ENCODE measurements around the gene PMVK. TPM values are rescaled to one million over a fixed set of nuclear protein-coding genes. Genes with fewer than 3 reads are reported as not detected.

The PMVK gene
- total RNA-seq, 1 experiment from 2014 or later, result 27.1 TPM

DNA sequence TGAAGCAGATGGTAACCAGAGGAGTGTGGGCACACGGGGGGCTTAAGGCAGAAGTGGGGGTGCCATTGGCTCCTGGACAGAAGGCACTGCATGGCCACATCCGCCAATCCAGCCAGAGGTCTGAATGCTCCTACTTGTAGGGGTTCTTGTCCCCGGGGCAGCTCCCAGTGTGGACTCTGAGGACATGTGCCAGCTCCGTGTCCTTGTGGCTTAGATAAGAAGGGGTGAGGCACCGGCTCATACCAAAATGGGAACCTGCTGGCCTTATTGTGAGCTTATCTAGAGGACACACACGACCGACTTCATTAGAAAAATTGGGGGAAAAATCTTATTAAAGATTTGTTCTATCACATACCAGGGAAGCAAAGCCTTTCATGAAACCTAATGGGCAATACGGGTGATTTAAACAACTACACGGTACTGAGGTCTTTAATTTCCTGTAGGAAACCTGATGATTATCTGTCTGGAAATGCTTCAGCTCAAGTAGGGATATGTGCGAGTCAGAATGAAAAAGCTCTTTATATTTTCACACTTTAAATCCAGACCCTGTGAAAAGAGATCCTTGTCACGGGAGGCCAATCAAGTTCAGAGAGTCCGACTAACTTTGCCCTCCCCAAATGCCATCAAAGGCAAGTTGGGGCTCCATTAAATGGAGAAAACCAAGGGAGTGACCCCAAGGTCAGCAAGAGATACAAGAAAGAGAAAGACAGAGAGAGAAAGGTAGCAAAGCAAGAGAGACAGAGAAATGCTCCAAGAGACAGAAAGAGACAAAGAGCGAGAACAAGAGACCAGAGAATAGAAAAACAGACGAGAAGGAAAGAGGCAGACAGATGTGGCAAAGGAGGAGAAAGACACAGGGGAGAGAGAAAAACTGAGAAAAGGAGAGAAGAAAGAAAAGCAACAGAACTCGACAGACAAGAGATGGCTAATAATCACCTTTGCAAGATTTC lies 52.3 kb downstream of the PMVK start:
- Histone ChIP-seq H3K9me2 (ENCODE audit: insufficient read depth) (no peaks in the 10 kb centered on the region), H3K4me3 (no peak overlapping the region), H3K36me3 (ENCODE audit: low read depth) (no peaks in the 10 kb centered on the region), H3K27ac (no peak overlapping the region), H3F3A (ENCODE audit: insufficient read depth, low read depth) (no peaks in the 10 kb centered on the region), H3K4me1 (replicated peaks; ENCODE audit: insufficient read depth) (no peaks in the 10 kb centered on the region), H3K4me2 (no peak overlapping the region), H3K9me3 (ENCODE audit: insufficient read depth, low read depth) (no peaks in the 10 kb centered on the region), H3K27me3 (ENCODE audit: insufficient read depth, low read depth) (peaks cover 91% of the 10 kb centered on the region), H3K79me2 (ENCODE audit: low read depth) (no peaks in the 10 kb centered on the region), H4K20me1 (ENCODE audit: insufficient read depth) (no peaks in the 10 kb centered on the region), H2AFZ (no peak overlapping the region)
- ChIA-PET CTCF (no interaction called here), POLR2A (ENCODE audit: unreplicated experiment) (interaction anchor here (0.7 kb wide), 1 partner anchor 87 kb away, joined by 3 read pairs; the partner anchor contains the start of gene SHC1)
- TF ChIP-seq, protein P1, sequence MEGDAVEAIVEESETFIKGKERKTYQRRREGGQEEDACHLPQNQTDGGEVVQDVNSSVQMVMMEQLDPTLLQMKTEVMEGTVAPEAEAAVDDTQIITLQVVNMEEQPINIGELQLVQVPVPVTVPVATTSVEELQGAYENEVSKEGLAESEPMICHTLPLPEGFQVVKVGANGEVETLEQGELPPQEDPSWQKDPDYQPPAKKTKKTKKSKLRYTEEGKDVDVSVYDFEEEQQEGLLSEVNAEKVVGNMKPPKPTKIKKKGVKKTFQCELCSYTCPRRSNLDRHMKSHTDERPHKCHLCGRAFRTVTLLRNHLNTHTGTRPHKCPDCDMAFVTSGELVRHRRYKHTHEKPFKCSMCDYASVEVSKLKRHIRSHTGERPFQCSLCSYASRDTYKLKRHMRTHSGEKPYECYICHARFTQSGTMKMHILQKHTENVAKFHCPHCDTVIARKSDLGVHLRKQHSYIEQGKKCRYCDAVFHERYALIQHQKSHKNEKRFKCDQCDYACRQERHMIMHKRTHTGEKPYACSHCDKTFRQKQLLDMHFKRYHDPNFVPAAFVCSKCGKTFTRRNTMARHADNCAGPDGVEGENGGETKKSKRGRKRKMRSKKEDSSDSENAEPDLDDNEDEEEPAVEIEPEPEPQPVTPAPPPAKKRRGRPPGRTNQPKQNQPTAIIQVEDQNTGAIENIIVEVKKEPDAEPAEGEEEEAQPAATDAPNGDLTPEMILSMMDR (conservative IDR thresholded peaks at IDR 0.05), result no peak
- TF ChIP-seq EZH2 (IDR thresholded peaks at IDR 0.05; ENCODE audit: low read depth), result no peak
- no TSS peak for BruUV-seq (replicated peaks)
- DNase-seq, result no peak
- intact Hi-C loops (cut with micrococcal nuclease; ENCODE audit: unreplicated experiment), result no loop called here

DNA sequence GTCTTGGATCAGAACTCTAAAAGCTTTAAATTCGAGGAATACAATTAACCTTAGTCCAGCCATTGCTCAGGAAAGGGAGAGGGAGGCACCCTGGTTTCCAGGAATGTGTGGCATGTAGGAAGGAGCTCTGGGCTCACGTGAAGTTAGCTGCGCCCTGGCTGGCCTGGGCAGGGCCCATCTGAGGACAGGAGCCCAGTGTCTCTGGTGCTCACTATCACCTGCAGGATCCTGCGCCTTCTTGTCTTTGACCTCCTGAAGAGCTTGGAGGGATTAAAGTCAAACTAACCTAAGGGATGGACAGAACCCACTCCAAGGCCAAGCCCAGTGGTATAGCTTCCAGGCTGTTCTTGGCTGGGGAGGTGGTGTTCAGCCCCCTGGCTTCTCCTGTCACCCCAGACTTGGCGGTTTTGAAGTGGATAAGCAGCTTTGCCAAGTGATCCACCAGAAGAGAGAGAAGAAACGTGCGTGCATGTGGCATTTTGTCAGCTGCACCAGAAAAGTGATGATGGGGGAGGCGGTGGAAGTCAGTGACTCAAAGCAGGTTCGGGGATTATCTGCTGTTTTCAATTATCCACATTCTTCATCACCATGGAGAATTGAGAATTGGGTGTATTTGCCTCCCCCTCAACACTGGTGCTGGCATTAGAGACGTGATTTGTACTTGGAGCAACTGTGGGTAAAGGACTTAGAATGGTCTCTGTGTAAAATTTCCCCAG lies 54.5 kb downstream of the PMVK start:
- Histone ChIP-seq H3K4me2 (no peak overlapping the region), H3K36me3 (ENCODE audit: low read depth) (no peaks in the 10 kb centered on the region), H3K4me3 (no peak overlapping the region), H3K27me3 (ENCODE audit: insufficient read depth, low read depth) (peaks cover 75% of the 10 kb centered on the region), H3K27ac (no peak overlapping the region), H3K79me2 (ENCODE audit: low read depth) (no peaks in the 10 kb centered on the region), H3K9me2 (ENCODE audit: insufficient read depth) (no peaks in the 10 kb centered on the region), H2AFZ (no peak overlapping the region), H3K4me1 (replicated peaks; ENCODE audit: insufficient read depth) (peaks cover 10% of the 10 kb centered on the region), H3F3A (ENCODE audit: insufficient read depth, low read depth) (no peaks in the 10 kb centered on the region), H4K20me1 (ENCODE audit: insufficient read depth) (no peaks in the 10 kb centered on the region), H3K9me3 (ENCODE audit: insufficient read depth, low read depth) (no peaks in the 10 kb centered on the region)
- ChIA-PET CTCF (interaction anchor here (0.7 kb wide), 1 partner anchor 8 kb away, joined by 3 read pairs; no protein-coding TSS in a partner anchor), POLR2A (ENCODE audit: unreplicated experiment) (interaction anchor here (1.0 kb wide), 1 partner anchor 12 kb away, joined by 6 read pairs; the partner anchor contains the start of gene KCNN3)
- intact Hi-C loops (cut with micrococcal nuclease; ENCODE audit: unreplicated experiment), result no loop called here
- no peak for TF ChIP-seq EZH2 (IDR thresholded peaks at IDR 0.05; ENCODE audit: low read depth)
- TF ChIP-seq, protein P1 (conservative IDR thresholded peaks at IDR 0.05), result no peak
- no TSS peak for BruUV-seq (replicated peaks)
- peak in 1 of 2 experiments; percentile 35 for DNase-seq

DNA sequence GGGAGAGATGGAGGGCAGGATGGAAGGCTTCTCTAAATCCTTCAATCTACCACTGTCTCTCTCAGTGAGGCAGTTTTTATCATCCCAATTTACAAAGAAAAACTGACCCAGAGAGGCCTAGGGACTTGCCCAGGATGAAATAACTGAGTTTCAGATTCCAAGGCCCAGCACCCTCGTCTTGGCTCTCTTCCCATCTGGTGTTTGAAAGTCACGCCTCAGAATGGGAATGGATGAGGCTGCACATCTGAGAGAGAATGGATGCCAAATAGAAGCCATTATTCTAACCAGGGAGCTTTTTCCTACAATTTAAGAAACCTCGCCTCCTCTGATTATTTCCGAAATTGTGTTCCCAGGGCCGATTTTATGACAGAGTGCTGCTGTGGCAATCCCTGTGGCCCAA lies 55.8 kb downstream of the PMVK start:
- intact Hi-C loops (cut with micrococcal nuclease; ENCODE audit: unreplicated experiment), result no loop called here
- Histone ChIP-seq H2AFZ (no peak overlapping the region), H4K20me1 (ENCODE audit: insufficient read depth) (no peaks in the 10 kb centered on the region), H3K4me3 (no peak overlapping the region), H3K9me2 (ENCODE audit: insufficient read depth) (no peaks in the 10 kb centered on the region), H3K9me3 (ENCODE audit: insufficient read depth, low read depth) (no peaks in the 10 kb centered on the region), H3K79me2 (ENCODE audit: low read depth) (no peaks in the 10 kb centered on the region), H3F3A (ENCODE audit: insufficient read depth, low read depth) (no peaks in the 10 kb centered on the region), H3K27ac (no peak overlapping the region), H3K36me3 (ENCODE audit: low read depth) (no peaks in the 10 kb centered on the region), H3K4me2 (no peak overlapping the region), H3K27me3 (ENCODE audit: insufficient read depth, low read depth) (peaks cover 65% of the 10 kb centered on the region; the same call in 1 of the 2 replicates), H3K4me1 (replicated peaks; ENCODE audit: insufficient read depth) (peaks cover 13% of the 10 kb centered on the region)
- BruUV-seq (replicated peaks), result no TSS peak
- POLR2A ChIA-PET (ENCODE audit: unreplicated experiment), result no interaction called here
- TF ChIP-seq, protein P1 (conservative IDR thresholded peaks at IDR 0.05), result no peak
- no peak for TF ChIP-seq EZH2 (IDR thresholded peaks at IDR 0.05; ENCODE audit: low read depth)
- DNase-seq, result no peak
- CTCF ChIA-PET, result no interaction called here

All from PC-9 (cell line).